ENCODE data around the gene DYRK3. TPM values are rescaled to one million over a fixed set of nuclear protein-coding genes. Genes with fewer than 3 reads are reported as not detected.
"Not testable (repeated sequence)": the region's sequence is repeated elsewhere in the genome, so short reads cannot be mapped to it uniquely, and the experiment has no call there.

Gene DYRK3
- total RNA-seq, 1 donor from 2014 or later: 3.2 TPM

DNA sequence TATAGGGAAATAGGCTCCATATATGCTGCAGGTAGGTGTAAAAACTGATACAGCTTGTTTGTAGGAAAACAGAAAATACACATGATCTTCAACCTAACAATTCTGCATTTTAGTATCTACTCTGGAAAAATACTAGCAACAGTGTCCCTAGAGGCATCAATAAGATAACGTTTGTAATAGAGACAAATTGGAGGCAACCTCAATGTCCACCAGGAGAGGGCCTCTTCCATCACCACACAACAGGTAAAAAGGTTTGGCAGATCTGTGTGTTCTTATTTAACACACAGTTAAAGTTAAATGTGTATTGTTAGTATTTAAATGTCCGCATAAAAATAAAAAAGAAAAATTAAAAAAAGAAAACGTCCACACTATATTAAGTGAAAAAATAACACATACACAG is 28.5 kb upstream of the DYRK3 start:
- Mint-ChIP-seq H3K4me3 (ENCODE audit: unreplicated experiment) (no peak overlapping the region), H3K27ac (ENCODE audit: unreplicated experiment) (no peak overlapping the region), H3K36me3 (ENCODE audit: low read depth, unreplicated experiment) (no peaks in the 10 kb centered on the region), H3K9me3 (ENCODE audit: unreplicated experiment) (no peaks in the 10 kb centered on the region), H3K27me3 (ENCODE audit: unreplicated experiment) (no peaks in the 10 kb centered on the region), H3K4me1 (ENCODE audit: unreplicated experiment) (peaks cover 8% of the 10 kb centered on the region)
- TF ChIP-seq, protein P1, sequence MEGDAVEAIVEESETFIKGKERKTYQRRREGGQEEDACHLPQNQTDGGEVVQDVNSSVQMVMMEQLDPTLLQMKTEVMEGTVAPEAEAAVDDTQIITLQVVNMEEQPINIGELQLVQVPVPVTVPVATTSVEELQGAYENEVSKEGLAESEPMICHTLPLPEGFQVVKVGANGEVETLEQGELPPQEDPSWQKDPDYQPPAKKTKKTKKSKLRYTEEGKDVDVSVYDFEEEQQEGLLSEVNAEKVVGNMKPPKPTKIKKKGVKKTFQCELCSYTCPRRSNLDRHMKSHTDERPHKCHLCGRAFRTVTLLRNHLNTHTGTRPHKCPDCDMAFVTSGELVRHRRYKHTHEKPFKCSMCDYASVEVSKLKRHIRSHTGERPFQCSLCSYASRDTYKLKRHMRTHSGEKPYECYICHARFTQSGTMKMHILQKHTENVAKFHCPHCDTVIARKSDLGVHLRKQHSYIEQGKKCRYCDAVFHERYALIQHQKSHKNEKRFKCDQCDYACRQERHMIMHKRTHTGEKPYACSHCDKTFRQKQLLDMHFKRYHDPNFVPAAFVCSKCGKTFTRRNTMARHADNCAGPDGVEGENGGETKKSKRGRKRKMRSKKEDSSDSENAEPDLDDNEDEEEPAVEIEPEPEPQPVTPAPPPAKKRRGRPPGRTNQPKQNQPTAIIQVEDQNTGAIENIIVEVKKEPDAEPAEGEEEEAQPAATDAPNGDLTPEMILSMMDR (IDR thresholded peaks at IDR 0.05; ENCODE audit: unreplicated experiment): peak; percentile 60
- DNase-seq (ENCODE audit: low spot score): no peak

DNA sequence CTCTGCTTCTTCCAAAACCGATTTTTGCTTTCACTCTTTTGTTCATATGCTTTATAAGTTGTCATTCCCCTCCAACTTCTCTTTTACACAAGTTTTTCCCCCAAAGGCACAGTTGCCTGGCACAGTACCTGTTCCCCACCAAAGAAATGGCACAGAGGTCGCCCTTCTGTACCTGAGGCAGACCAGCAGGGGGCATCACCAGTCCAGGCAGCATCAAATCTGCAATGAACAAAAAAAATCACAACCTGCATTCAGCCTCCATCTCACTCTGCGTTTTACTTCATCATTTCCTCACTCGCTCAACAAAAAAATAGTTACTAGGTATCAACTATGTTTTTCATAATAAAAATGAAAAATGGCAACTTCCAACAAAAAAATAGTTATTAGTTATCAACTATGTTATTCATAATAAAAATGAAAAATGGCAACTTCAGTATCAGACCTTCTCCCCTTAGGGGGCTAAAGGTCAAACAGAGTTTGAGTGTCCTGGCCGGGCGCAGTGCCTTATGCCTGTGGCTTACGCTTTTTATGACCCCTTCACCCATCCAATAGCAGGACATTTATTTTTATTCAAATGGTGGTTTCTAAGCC is 27.1 kb upstream of the DYRK3 start:
- Mint-ChIP-seq H3K36me3 (ENCODE audit: low read depth, unreplicated experiment) (no peaks in the 10 kb centered on the region), H3K27me3 (ENCODE audit: unreplicated experiment) (no peaks in the 10 kb centered on the region), H3K4me1 (ENCODE audit: unreplicated experiment) (peaks cover 9% of the 10 kb centered on the region), H3K27ac (ENCODE audit: unreplicated experiment) (no peak overlapping the region), H3K4me3 (ENCODE audit: unreplicated experiment) (no peak overlapping the region), H3K9me3 (ENCODE audit: unreplicated experiment) (no peaks in the 10 kb centered on the region)
- TF ChIP-seq, protein P1 (IDR thresholded peaks at IDR 0.05; ENCODE audit: unreplicated experiment): peak; percentile 80
- DNase-seq (ENCODE audit: low spot score): peak; percentile 69

DNA sequence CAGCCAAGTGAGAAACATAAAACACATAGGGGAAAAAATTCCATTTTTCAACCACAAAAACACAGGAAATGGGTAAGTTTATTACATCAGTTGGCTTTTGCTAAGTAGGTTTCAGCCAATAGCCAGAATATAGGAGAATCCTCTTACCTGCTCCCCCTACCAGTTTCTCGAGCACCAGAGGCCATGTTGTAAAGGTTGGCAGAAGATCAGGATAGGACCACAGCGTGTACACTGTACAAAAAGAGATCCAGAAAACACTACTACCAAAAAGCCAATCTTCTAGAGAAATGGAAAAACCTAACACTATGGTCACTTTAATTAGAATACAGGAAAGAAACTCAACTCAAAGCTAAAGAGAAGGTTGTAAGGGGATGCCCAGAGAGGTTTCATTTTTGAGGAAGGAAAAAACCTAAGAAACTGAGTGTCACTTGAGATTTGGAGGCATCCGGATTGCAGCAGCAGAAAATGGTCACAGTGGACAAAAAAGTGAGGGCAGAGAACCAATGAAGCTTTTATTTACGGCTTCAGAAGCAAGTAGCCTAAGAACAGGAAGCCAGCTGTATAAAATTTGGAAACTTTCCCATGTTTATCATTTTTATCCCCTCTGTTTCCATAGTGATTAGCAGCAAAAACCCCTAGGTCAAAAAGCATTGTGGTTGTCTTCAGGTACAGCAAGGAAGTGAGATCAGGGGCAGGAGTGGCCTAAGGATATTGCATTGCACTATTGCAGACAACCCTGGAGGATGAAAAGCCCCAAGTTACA is 25.9 kb upstream of the DYRK3 start:
- no peak for DNase-seq (ENCODE audit: low spot score)
- Mint-ChIP-seq H3K36me3 (ENCODE audit: low read depth, unreplicated experiment) (no peaks in the 10 kb centered on the region), H3K4me3 (ENCODE audit: unreplicated experiment) (no peak overlapping the region), H3K27ac (ENCODE audit: unreplicated experiment) (no peak overlapping the region), H3K9me3 (ENCODE audit: unreplicated experiment) (no peaks in the 10 kb centered on the region), H3K27me3 (ENCODE audit: unreplicated experiment) (no peaks in the 10 kb centered on the region), H3K4me1 (ENCODE audit: unreplicated experiment) (peaks cover 9% of the 10 kb centered on the region)
- TF ChIP-seq, protein P1 (IDR thresholded peaks at IDR 0.05; ENCODE audit: unreplicated experiment): no peak

GRCh38 chr1:206612129-206612876 is 23.0 kb upstream of the DYRK3 start, which contains the start of gene EIF2D:
Gene EIF2D, minus strand, starts transcription at chr1:206612465. Its CDS starts 123 bp downstream, at chr1:206612342.
- H3K27me3 Mint-ChIP-seq (ENCODE audit: unreplicated experiment): no peaks in the 10 kb centered on the region
- peaks cover 9% of the 10 kb centered on the region for H3K4me1 Mint-ChIP-seq (ENCODE audit: unreplicated experiment)
- DNase-seq (ENCODE audit: low spot score): peak; percentile 100
- TF ChIP-seq, protein P1 (IDR thresholded peaks at IDR 0.05; ENCODE audit: unreplicated experiment): peak; percentile 87
- H3K9me3 Mint-ChIP-seq (ENCODE audit: unreplicated experiment): no peaks in the 10 kb centered on the region
- H3K27ac Mint-ChIP-seq (ENCODE audit: unreplicated experiment): peak within 1 kb of the TSS; percentile 95
- no peaks in the 10 kb centered on the region for H3K36me3 Mint-ChIP-seq (ENCODE audit: low read depth, unreplicated experiment)
- H3K4me3 Mint-ChIP-seq (ENCODE audit: unreplicated experiment): peak within 1 kb of the TSS; percentile 93

- not testable (repeated sequence) for H3K27me3 Mint-ChIP-seq (ENCODE audit: unreplicated experiment); H3K36me3 Mint-ChIP-seq (ENCODE audit: low read depth, unreplicated experiment)
Observed at GRCh38 chr1:206626396-206626795, 8.9 kb upstream of the DYRK3 start.

More at GRCh38 chr1:206626396-206626795, 8.9 kb upstream of the DYRK3 start:
- H3K4me3 Mint-ChIP-seq (ENCODE audit: unreplicated experiment); H3K4me1 Mint-ChIP-seq (ENCODE audit: unreplicated experiment); DNase-seq (ENCODE audit: low spot score); H3K27ac Mint-ChIP-seq (ENCODE audit: unreplicated experiment); H3K9me3 Mint-ChIP-seq (ENCODE audit: unreplicated experiment): not testable (repeated sequence)

All from endothelial cell (in vitro differentiated cells).